GM15510 (cell line): ENCODE results near the gene HP.

ENCODE experiments used
- POLR2A ChIP-seq: IDR thresholded peaks from 3 replicates; pipeline ENCODE4 v1.6.1; 2011; ENCODE audit warnings: borderline replicate concordance; ENCODE audit not compliant: insufficient read length; ENCODE audit errors: extremely low read depth

The HP gene

GRCh38 chr16:72064361-72064894 is 10.1 kb downstream of the HP start:
- TF ChIP-seq POLR2A: no peak

DNA sequence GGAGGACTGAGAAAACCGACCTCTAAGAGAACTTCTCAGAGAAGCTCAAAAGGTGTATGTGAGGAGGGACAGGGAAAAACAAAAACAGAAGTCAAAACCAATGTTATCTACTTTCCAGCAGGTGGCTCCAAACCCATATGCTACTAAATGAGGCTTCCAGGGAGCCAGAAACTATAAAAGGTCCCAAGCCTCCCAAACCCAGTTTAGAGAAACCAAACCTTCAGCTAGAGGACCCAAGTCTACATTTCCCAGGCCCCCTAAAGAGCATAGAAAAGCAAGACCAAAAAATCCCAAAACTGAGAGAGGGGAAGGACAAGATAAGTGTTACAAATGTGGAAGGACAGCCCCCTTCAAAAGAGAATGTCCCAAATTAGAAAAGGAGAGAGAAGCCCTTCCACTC is 12.4 kb downstream of the HP start:
- TF ChIP-seq POLR2A: no peak

DNA sequence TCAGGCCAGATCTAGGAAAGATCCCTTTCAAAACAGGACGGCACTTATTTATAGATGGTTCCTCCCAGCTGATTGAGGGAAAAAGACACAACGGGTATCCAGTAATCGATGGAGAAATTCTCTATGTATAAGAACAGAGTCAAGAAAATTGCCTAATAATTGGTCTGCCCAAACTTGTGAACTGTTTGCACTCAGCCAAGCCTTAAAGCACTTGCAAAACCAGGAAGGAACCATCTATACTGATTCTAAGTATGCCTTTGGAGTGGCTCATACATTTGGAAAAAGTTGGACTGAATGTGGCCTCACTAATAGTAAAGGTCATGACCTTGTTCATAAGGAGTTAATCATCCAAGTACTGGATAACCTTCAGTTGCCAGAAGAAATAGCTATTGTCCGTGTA is 14.6 kb downstream of the HP start:
- TF ChIP-seq POLR2A: no peak

GRCh38 chr16:72072514-72073342 is 18.4 kb downstream of the HP start:
- no peak for TF ChIP-seq POLR2A

GRCh38 chr16:72073560-72074230 is 19.4 kb downstream of the HP start:
- no peak for TF ChIP-seq POLR2A

DNA sequence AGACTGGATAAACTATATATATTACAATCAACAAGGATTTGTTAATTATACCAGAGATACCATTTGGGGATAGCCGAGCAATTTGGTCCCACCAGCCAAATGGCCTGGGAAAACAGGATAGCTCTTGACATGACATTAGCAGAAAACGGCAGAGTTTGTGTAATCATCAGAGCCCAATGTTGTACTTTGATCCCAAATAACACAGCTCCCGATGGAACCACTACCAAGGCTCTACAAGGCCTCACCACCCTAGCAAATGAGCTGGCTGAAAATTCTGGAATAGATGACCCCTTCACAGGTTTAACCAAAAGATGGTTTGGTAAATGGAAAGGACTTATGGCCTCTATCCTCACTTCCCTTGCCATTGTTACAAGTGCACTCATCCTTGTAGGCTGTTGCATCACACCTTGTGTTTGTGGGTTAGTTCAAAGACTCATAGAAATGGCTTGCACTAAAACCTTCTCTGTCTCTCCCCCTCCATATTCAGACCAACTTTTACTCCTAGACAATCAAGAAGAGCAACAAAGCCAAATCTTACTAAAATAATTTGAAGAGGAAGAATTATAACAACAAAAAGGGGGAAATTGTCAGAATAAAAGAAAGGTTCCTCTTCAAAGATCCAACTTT is 29.6 kb downstream of the HP start:
- TF ChIP-seq POLR2A: no peak

DNA sequence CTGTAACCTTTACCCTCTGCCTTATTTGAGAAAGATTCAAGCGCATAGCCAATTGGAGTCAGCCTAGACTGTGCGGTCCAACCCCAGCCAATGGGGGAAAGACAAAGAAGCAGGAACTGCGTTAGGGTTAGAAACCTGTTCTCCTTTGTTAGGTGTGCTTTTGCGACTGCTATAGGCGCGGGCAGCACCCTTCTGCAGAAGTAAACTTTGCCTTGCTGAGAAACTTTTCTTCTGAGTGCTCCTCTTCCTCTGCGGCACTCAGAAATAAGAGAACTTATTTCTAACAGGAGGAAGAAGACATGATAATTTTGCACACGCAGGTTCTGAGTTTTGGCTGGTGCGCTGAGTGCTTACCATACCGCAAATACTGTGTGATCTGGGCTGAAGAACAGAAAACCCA is 30.1 kb downstream of the HP start:
- TF ChIP-seq POLR2A: no peak

DNA sequence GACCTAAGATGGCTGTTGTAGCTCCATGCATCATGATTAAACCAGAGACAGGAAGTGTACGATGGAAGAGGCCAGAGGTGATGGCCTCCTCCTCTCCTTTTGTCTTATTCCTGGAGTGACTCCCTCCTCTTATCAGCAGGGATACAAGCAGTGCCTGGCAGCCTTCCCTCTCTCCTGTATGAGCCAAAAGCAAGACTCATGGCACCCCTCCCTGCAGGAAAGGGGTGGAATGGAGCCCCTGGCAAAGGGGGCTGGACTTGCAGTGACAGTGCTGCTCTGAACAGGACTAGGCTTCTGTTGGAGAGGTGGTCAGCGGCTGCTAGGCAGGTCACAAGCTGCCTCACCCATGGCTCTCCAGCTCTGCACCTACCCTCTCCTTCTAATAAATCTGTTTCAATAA is 30.7 kb downstream of the HP start:
- no peak for TF ChIP-seq POLR2A

- TF ChIP-seq POLR2A: no peak
Measured at GRCh38 chr16:72091217-72091616, 36.9 kb downstream of the HP start.

DNA sequence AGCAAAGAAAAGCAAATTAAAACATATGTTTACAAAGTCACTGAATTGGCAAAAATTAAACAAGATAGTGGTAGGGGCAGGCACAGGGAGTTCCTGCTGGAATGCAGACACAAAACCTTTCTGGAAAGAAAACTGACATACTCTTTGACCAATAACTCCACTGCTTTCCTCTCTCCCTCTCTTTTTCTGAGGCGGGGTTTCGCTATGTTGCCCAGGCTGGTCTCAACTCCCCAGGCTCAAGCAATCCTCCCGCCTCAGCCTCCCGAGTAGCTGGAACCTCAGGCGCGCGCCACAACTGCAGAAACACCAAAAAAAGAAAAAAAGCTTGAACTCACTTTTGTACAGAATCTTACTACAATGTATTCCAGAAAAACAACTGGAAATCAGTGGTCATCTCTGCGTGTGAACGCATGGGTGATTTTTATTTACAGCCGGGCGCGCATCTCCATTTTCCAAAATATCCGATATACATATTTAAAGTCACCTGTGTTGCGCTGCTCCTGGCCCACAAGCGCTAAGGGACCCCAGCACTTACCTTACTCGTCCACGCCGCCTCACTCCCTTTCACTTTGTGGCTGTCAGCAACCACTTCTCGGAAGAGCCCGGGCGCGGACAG is 38.6 kb downstream of the HP start:
- TF ChIP-seq POLR2A: no peak

DNA sequence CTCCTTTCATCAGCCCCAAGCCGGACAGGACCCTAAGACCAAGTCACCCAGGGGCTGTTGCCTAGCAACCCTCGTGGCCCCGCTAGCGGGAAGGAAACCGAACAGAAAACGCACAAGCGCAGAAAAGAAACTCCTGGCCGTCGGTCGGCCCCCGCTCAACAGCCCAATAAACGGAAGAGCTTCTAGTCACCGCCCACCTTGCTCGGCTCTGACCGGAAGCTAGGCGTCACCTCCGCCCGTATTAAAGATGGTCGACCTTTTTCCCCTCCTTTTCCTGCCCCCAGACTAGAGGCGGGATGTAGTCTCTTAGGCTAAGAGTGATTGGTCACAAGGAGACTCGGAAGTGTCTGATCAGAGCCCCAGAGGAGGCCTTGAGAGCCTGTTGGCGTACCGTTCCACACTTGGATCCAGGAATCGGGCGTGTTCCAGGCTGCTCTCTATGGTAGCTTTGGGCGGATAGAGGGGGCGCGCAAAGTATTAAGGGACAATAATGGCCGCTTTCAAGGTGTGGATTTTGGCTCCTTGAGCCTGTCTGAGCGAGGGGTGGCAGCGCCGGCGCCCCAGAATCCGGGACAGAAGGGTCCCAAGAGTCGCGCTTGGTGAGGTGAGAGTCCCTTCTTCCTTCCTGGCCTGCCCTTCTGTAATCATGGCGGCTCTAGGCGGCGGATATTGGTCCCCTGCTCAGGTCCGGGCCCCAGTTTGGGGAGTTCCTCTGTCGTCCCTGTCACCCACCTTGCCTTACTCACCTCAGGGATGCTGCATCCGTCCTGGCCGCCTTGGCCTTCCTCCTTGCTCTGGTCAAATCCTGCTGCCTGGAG is 39.4 kb downstream of the HP start, which contains the start of the genes DHX38 and TXNL4B:
DHX38 (plus strand) TSS at position 400 of the 818 bp plus-strand sequence. CDS start 2,311 bp downstream, outside the sequence.
TXNL4B (minus strand) TSS at position 173 of the 818 bp plus-strand sequence. CDS start 2,871 bp downstream, outside the sequence.
- TF ChIP-seq POLR2A: peak; percentile 66

GRCh38 chr16:72094266-72094610 is 39.9 kb downstream of the HP start:
- TF ChIP-seq POLR2A: no peak

DNA sequence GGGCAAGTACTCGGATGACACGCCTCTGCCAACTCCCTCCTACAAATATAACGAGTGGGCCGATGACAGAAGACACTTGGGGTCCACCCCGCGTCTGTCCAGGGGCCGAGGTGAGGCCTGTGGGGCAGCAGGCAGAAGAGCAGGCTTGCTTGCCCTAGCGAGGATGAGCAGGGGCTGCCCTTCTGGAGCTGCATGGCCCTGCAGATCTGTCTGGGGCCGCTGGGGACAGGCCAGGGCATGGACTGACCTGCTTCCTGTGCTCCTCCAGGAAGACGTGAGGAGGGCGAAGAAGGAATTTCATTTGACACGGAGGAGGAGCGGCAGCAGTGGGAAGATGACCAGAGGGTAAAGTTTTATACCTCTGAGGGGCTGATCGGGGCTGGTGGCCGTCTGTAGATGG is 44.6 kb downstream of the HP start:
- no peak for TF ChIP-seq POLR2A

DNA sequence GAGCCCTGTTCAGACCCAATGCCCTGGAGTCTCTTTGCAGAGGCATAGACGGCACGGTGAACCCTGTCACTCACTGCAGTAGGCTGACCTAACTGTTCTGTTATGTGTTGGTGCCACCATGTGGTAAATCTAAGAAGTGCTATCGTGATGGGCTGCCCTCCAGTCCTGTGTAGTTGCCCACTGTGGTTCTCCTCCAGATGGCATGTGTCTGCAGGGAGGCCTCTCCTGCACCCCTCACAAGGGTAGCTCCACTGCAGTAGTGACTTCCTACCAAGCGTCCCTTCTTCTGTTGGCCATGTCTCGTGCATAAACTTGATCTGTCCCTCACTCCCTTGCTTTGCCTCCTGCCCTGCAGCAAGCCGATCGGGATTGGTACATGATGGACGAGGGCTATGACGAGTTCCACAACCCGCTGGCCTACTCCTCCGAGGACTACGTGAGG is 45.1 kb downstream of the HP start:
- TF ChIP-seq POLR2A: no peak
